Left lung (tissue), 10 donors: ENCODE results near the gene CTIF. TPM values are rescaled to one million over a fixed set of nuclear protein-coding genes. Genes with fewer than 3 reads are reported as not detected.

Source experiments
- ATAC-seq: fragments of 200-7000 bp; cut with Tn5 transposase; one replicate; pipeline ENCODE4 v1.9.1; 2020; ENCODE audit warnings: moderate library complexity
- DNase-seq, 4 donors: peaks; one replicate each; pipeline ENCODE4 v3.0.0-alpha.2; 2013 to 2020
- H3K27ac ChIP-seq, 2 donors: fragments of 200-600 bp; sonication (generic) in 1 of 2; one replicate each; pipeline versions ENCODE4 v1.5.0 to v1.8.0; 2020 to 2021
- H3K27me3 ChIP-seq, 2 donors: fragments of 200-600 bp; sonication (generic) in 1 of 2; one replicate each; pipeline versions ENCODE4 v1.5.0 to v1.8.0; 2020 to 2021
- H3K36me3 ChIP-seq, 2 donors: fragments of 200-600 bp; sonication (generic) in 1 of 2; one replicate each; pipeline versions ENCODE4 v1.5.0 to v1.8.0; 2020 to 2021
- H3K4me1 ChIP-seq, 2 donors: fragments of 200-600 bp; one replicate each; pipeline ENCODE4 v1.8.0; 2021
- H3K4me3 ChIP-seq, 2 donors: fragments of 200-600 bp; sonication (generic) in 1 of 2; one replicate each; pipeline versions ENCODE4 v1.5.0 to v1.8.0; 2020 to 2021; ENCODE audit warnings: mild to moderate bottlenecking in 1 of 2
- H3K9me3 ChIP-seq, 2 donors: fragments of 200-600 bp; sonication (generic) in 1 of 2; one replicate each; pipeline versions ENCODE4 v1.5.0 to v1.8.0; 2020 to 2021
- intact Hi-C, 2 donors: fragments of 100-400 bp; cut with DNase I; formaldehyde crosslinking; loops; one replicate each; pipeline versions ENCODE4 v1.11.2 to v1.14.2; 2022
- polyA plus RNA-seq, 6 donors: library from polyadenylated mRNA; unstranded; fragments of 120-200 nt; gene quantifications; one replicate each; pipeline ENCODE4 v1.2.1, GENCODE V29; 2013; ENCODE audit not compliant: insufficient read length in 6 of 6
- total RNA-seq, 2 donors: library from RNA; stranded (reverse); fragmentation: NEBNext Ultra II Directional; extraction: Animal tissue kit (Norgen Biotek cat#: 25700); gene quantifications; one replicate each; pipeline ENCODE4 v1.2.1, GENCODE V29; 2021
- TF ChIP-seq, protein P1 (sequence below), 2 donors: fragments of 200-600 bp; sonication (generic) in 1 of 2; IDR thresholded peaks; one replicate each; pipeline versions ENCODE4 v1.5.0 to v1.8.0; 2021; ENCODE audit warnings: antibody characterized with exemption in 2 of 2
- donor health status: DM: no; HTN: yes; CAD: no.
- donor health status: DM: no; HTN: no; CAD: no.

CTIF gene
- total and polyA plus RNA-seq, 8 donors: 24.9 to 46.1 (median 34.9) TPM

DNA sequence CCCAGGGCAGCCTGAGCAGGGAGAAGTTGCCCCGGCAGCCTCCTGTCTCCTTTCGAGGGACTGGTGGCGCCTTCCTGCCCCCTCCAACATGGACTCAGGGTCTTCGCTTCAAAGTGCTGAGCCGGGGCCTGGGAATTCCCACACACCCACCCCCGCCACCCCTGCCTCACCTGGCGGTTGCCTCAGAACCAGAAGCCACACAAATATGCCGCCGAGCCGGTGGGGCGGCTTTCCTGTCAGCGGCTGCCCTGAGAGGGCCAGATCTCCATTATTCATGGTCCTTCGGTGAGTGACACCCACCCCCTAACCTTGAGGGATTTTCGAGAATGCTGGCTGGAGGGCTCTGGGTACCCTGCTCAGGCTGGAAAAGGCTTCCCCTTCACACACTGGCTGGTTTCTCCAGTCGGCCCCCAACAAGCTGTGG, 340.2 kb downstream of the CTIF start:
- ATAC-seq: peak; percentile 86
- TF ChIP-seq, protein P1, sequence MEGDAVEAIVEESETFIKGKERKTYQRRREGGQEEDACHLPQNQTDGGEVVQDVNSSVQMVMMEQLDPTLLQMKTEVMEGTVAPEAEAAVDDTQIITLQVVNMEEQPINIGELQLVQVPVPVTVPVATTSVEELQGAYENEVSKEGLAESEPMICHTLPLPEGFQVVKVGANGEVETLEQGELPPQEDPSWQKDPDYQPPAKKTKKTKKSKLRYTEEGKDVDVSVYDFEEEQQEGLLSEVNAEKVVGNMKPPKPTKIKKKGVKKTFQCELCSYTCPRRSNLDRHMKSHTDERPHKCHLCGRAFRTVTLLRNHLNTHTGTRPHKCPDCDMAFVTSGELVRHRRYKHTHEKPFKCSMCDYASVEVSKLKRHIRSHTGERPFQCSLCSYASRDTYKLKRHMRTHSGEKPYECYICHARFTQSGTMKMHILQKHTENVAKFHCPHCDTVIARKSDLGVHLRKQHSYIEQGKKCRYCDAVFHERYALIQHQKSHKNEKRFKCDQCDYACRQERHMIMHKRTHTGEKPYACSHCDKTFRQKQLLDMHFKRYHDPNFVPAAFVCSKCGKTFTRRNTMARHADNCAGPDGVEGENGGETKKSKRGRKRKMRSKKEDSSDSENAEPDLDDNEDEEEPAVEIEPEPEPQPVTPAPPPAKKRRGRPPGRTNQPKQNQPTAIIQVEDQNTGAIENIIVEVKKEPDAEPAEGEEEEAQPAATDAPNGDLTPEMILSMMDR (IDR thresholded peaks at IDR 0.05): no peak

DNA sequence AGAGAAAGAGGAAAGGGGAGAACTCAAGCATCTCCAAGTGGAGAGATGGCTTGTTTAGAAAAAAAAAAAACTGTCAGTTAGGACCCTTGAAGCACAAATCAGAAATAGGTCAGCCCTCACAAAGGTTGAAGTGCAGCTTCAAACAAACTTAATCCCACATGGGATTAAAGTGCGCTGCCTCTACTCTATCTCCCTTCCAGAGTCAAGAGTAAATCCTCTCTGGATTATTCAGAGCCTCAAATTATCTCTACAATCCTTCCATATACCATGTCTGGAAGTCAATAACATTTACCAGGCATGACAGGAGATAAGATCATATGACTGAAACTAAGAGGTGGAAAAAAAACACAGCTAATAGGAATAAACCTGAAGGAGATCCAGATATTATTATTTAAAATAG, 342.1 kb downstream of the CTIF start:
- H3K27me3 ChIP-seq: no peaks in the 10 kb centered on the region
- intact Hi-C loops: no loop called here

More for the DNA sequence above, 340.2 kb downstream of the CTIF start:
- H3K27ac ChIP-seq: no peak overlapping the region
- H3K9me3 ChIP-seq: no peaks in the 10 kb centered on the region
- no peaks in the 10 kb centered on the region for H3K36me3 ChIP-seq
- no peaks in the 10 kb centered on the region for H3K27me3 ChIP-seq
- peak overlapping the region in 1 of 2 donors; percentile 7 for H3K4me3 ChIP-seq
- peaks cover 3 to 13% of the 10 kb centered on the region in 2 donors for H3K4me1 ChIP-seq
- intact Hi-C loops: no loop called here
- DNase-seq: peak in 1 of 4 donors; percentile 85

DNA sequence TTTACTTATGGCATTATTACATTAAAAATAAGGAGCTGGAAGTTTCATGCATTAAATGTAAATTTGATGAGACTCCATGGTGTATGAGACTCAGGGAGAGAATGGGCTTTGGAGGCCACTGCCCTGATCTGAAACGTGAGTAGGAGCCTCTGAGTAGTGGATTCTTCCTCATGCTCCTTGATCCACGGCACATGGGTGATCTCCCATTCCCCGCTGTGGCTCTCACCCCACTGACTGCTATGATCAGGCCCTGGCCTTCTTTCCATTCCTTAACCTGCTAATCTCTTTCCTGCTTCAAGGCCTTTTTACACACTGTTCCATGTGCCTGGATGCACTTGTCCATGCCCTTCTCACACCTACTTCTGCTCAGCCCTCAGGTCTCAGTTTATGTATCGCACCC, 343.5 kb downstream of the CTIF start:
- no peak overlapping the region for H3K4me3 ChIP-seq
- peak in 1 of 4 donors; percentile 26 for DNase-seq
- intact Hi-C loops: no loop called here
- no peak overlapping the region for H3K27ac ChIP-seq
- no peaks in the 10 kb centered on the region for H3K27me3 ChIP-seq
- ATAC-seq: no peak
- H3K4me1 ChIP-seq: peaks cover 3 to 12% of the 10 kb centered on the region in 2 donors
- TF ChIP-seq, protein P1 (IDR thresholded peaks at IDR 0.05): no peak
- H3K9me3 ChIP-seq: no peaks in the 10 kb centered on the region
- no peaks in the 10 kb centered on the region for H3K36me3 ChIP-seq

More for the DNA sequence above, 342.1 kb downstream of the CTIF start:
- no peaks in the 10 kb centered on the region for H3K9me3 ChIP-seq
- TF ChIP-seq, protein P1 (IDR thresholded peaks at IDR 0.05): no peak
- H3K36me3 ChIP-seq: no peaks in the 10 kb centered on the region
- peaks cover 3 to 12% of the 10 kb centered on the region in 2 donors for H3K4me1 ChIP-seq
- DNase-seq: no peak
- ATAC-seq: no peak
- no peak overlapping the region for H3K4me3 ChIP-seq
- H3K27ac ChIP-seq: no peak overlapping the region

DNA sequence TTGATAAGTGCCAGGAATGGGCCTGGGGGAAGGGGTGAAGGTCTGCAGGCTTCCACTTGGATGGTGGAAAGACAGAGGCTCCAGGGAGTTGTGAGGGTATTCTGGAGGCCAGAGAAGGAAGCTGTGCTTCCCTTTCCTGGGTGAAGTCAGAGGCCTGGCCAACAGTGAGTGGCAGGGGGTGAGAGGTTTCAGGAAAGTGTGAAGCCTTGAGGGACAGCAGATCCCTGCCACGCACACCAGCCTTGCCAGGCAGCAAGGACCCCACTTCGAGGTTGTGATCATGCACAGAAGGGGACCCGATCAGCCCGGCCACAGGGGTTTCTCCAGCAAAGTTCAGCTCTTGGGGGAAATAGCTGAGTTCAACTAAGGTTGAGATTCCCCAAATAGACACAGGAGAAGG, 345.5 kb downstream of the CTIF start:
- peak in 1 of 4 donors; percentile 35 for DNase-seq
- Histone ChIP-seq H3K4me1 (peaks cover 4 to 17% of the 10 kb centered on the region in 2 donors), H3K36me3 (no peaks in the 10 kb centered on the region), H3K27me3 (no peaks in the 10 kb centered on the region), H3K27ac (no peak overlapping the region), H3K9me3 (no peaks in the 10 kb centered on the region), H3K4me3 (no peak overlapping the region)
- ATAC-seq: no peak
- TF ChIP-seq, protein P1 (IDR thresholded peaks at IDR 0.05): no peak
- intact Hi-C loops: no loop called here

DNA sequence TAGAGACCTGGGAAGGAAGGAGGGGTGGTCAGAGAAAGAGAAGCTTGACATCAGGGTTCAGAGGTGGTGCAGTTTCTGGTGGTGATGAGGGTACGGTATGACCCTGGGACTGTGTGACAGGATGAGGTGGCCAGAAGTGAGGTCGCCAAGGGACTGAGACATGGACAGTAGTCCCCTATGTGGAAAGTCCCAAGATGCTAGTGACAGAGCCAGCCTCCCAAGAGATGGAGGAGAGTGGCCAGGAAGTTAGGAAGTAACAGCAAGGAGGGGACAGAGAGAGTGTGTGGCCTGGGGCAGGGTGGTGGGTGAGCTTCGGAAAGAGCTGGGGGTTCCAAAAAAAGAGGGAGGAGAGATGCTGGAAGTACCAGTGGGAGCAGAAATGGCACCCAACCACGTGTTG, 345.9 kb downstream of the CTIF start:
- no peaks in the 10 kb centered on the region for H3K27me3 ChIP-seq
- ATAC-seq (no peak), DNase-seq (no peak)
- no peak overlapping the region for H3K4me3 ChIP-seq
- no peaks in the 10 kb centered on the region for H3K9me3 ChIP-seq
- intact Hi-C loops: no loop called here
- H3K4me1 ChIP-seq: peaks cover 6 to 20% of the 10 kb centered on the region in 2 donors
- no peaks in the 10 kb centered on the region for H3K36me3 ChIP-seq
- TF ChIP-seq, protein P1 (IDR thresholded peaks at IDR 0.05): no peak
- H3K27ac ChIP-seq: no peak overlapping the region
